Rectal smooth muscle tissue (tissue), 1 donor: ENCODE results near the gene VTI1A.

Experiments used
- H3K27ac ChIP-seq: one replicate; pipeline ENCODE4 v1.7.0; 2013; ENCODE audit warnings: low read depth, low read length, inconsistent platforms
- H3K27me3 ChIP-seq: one replicate; pipeline ENCODE4 v1.7.0; 2013; ENCODE audit warnings: low read length; ENCODE audit not compliant: control insufficient read depth, insufficient read depth
- H3K36me3 ChIP-seq: one replicate; pipeline ENCODE4 v1.7.0; 2013; ENCODE audit warnings: low read length; ENCODE audit not compliant: control insufficient read depth, insufficient read depth
- H3K4me1 ChIP-seq: one replicate; pipeline ENCODE4 v1.7.0; 2013; ENCODE audit warnings: low read length; ENCODE audit not compliant: control insufficient read depth, insufficient read depth
- H3K4me3 ChIP-seq: one replicate; pipeline ENCODE4 v1.7.0; 2013; ENCODE audit warnings: low read length
- H3K9ac ChIP-seq: one replicate; pipeline ENCODE4 v1.7.0; 2013; ENCODE audit warnings: low read length

The VTI1A gene

GRCh38 chr10:112644265-112644645 is 197.2 kb downstream of the VTI1A start:
- no peaks in the 10 kb centered on the region for H3K4me1 ChIP-seq
- no peaks in the 10 kb centered on the region for H3K27me3 ChIP-seq
- H3K36me3 ChIP-seq, result no peaks in the 10 kb centered on the region
- no peak overlapping the region for H3K9ac ChIP-seq
- no peak overlapping the region for H3K27ac ChIP-seq
- no peak overlapping the region for H3K4me3 ChIP-seq

GRCh38 chr10:112649006-112649821 is 202.2 kb downstream of the VTI1A start:
- H3K4me1 ChIP-seq, result no peaks in the 10 kb centered on the region
- no peak overlapping the region for H3K9ac ChIP-seq
- H3K27ac ChIP-seq, result no peak overlapping the region
- no peaks in the 10 kb centered on the region for H3K27me3 ChIP-seq
- no peak overlapping the region for H3K4me3 ChIP-seq
- H3K36me3 ChIP-seq, result no peaks in the 10 kb centered on the region

GRCh38 chr10:112649822-112650152 is 202.8 kb downstream of the VTI1A start:
- Histone ChIP-seq H3K4me3 (no peak overlapping the region), H3K9ac (no peak overlapping the region), H3K27me3 (no peaks in the 10 kb centered on the region), H3K36me3 (no peaks in the 10 kb centered on the region), H3K4me1 (no peaks in the 10 kb centered on the region), H3K27ac (no peak overlapping the region)

- no peaks in the 10 kb centered on the region for H3K36me3 ChIP-seq
- H3K9ac ChIP-seq, result no peak overlapping the region
- H3K27ac ChIP-seq, result no peak overlapping the region
- no peak overlapping the region for H3K4me3 ChIP-seq
- H3K27me3 ChIP-seq, result no peaks in the 10 kb centered on the region
- no peaks in the 10 kb centered on the region for H3K4me1 ChIP-seq
Observed at GRCh38 chr10:112650588-112651030, 203.6 kb downstream of the VTI1A start.

- H3K4me1 ChIP-seq, result no peaks in the 10 kb centered on the region
- H3K27ac ChIP-seq, result no peak overlapping the region
- no peaks in the 10 kb centered on the region for H3K36me3 ChIP-seq
- no peaks in the 10 kb centered on the region for H3K27me3 ChIP-seq
- no peak overlapping the region for H3K4me3 ChIP-seq
- H3K9ac ChIP-seq, result no peak overlapping the region
Observed at GRCh38 chr10:112653215-112653614, 206.2 kb downstream of the VTI1A start.

- H3K27me3 ChIP-seq, result no peaks in the 10 kb centered on the region
- H3K4me3 ChIP-seq, result no peak overlapping the region
- no peak overlapping the region for H3K27ac ChIP-seq
- H3K9ac ChIP-seq, result no peak overlapping the region
- H3K4me1 ChIP-seq, result no peaks in the 10 kb centered on the region
- H3K36me3 ChIP-seq, result no peaks in the 10 kb centered on the region
Observed at GRCh38 chr10:112653851-112654250, 206.8 kb downstream of the VTI1A start.

- Histone ChIP-seq H3K4me3 (no peak overlapping the region), H3K9ac (no peak overlapping the region), H3K27me3 (no peaks in the 10 kb centered on the region), H3K4me1 (no peaks in the 10 kb centered on the region), H3K36me3 (no peaks in the 10 kb centered on the region), H3K27ac (no peak overlapping the region)
Observed at GRCh38 chr10:112654794-112655193, 207.8 kb downstream of the VTI1A start.

- Histone ChIP-seq H3K27ac (no peak overlapping the region), H3K27me3 (no peaks in the 10 kb centered on the region), H3K4me3 (no peak overlapping the region), H3K4me1 (no peaks in the 10 kb centered on the region), H3K9ac (no peak overlapping the region), H3K36me3 (no peaks in the 10 kb centered on the region)
Observed at GRCh38 chr10:112655722-112656121, 208.7 kb downstream of the VTI1A start.

- Histone ChIP-seq H3K9ac (no peak overlapping the region), H3K4me3 (no peak overlapping the region), H3K27ac (no peak overlapping the region), H3K4me1 (no peaks in the 10 kb centered on the region), H3K36me3 (no peaks in the 10 kb centered on the region), H3K27me3 (no peaks in the 10 kb centered on the region)
Observed at GRCh38 chr10:112658465-112658864, 211.4 kb downstream of the VTI1A start.

GRCh38 chr10:112658900-112659638 is 212.1 kb downstream of the VTI1A start:
- no peak overlapping the region for H3K4me3 ChIP-seq
- no peaks in the 10 kb centered on the region for H3K27me3 ChIP-seq
- no peaks in the 10 kb centered on the region for H3K36me3 ChIP-seq
- H3K27ac ChIP-seq, result no peak overlapping the region
- H3K9ac ChIP-seq, result no peak overlapping the region
- H3K4me1 ChIP-seq, result no peaks in the 10 kb centered on the region

- no peaks in the 10 kb centered on the region for H3K27me3 ChIP-seq
- no peak overlapping the region for H3K27ac ChIP-seq
- no peaks in the 10 kb centered on the region for H3K4me1 ChIP-seq
- no peaks in the 10 kb centered on the region for H3K36me3 ChIP-seq
- no peak overlapping the region for H3K4me3 ChIP-seq
- H3K9ac ChIP-seq, result no peak overlapping the region
Observed at GRCh38 chr10:112663234-112664125, 216.5 kb downstream of the VTI1A start.

- Histone ChIP-seq H3K27me3 (no peaks in the 10 kb centered on the region), H3K4me1 (no peaks in the 10 kb centered on the region), H3K9ac (no peak overlapping the region), H3K4me3 (no peak overlapping the region), H3K36me3 (no peaks in the 10 kb centered on the region), H3K27ac (no peak overlapping the region)
Observed at GRCh38 chr10:112666094-112666493, 219.1 kb downstream of the VTI1A start.
